Activated T-helper 1 cell treated with anti-CD3 and anti-CD28 coated beads, Interleukin-12 subunit alpha, Interleukin-12 subunit beta, Interleukin-2, Interleukin-4 antibody, amounts not matched to agents 30 ng/mL and 10 ng/mL and 1 ng/mL, durations not matched to agents 14 hours and 24 hours and 36 hours (primary cell): ENCODE results near the gene ATP8A2. TPM values are rescaled to one million over a fixed set of nuclear protein-coding genes. Genes with fewer than 3 reads are reported as not detected.

Experiments
- DNase-seq: peaks from one replicate; pipeline ENCODE4 v3.0.0; 2021; ENCODE audit warnings: low spot score
- H3K27ac Mint-ChIP-seq: one replicate; pipeline ENCODE4 v1.8.0; 2021; ENCODE audit warnings: mild to moderate bottlenecking, mixed read lengths
- H3K27me3 Mint-ChIP-seq: one replicate; pipeline ENCODE4 v1.8.0; 2022; ENCODE audit warnings: mild to moderate bottlenecking, moderate library complexity, mixed read lengths; ENCODE audit not compliant: insufficient read depth
- H3K36me3 Mint-ChIP-seq: one replicate; pipeline ENCODE4 v1.8.0; 2021; ENCODE audit warnings: low read depth, mixed read lengths
- H3K4me1 Mint-ChIP-seq: one replicate; pipeline ENCODE4 v1.8.0; 2021; ENCODE audit warnings: low read depth, mixed read lengths
- H3K4me3 Mint-ChIP-seq: one replicate; pipeline ENCODE4 v1.8.0; 2021; ENCODE audit warnings: mild to moderate bottlenecking, moderate library complexity, mixed read lengths
- H3K9me3 Mint-ChIP-seq: one replicate; pipeline ENCODE4 v1.8.0; 2021; ENCODE audit warnings: mixed read lengths
- intact Hi-C: fragments of 100-400 bp; cut with micrococcal nuclease; formaldehyde crosslinking; loops from one replicate; pipeline ENCODE4 v1.15.1; 2024
- total RNA-seq: library from RNA; stranded (reverse); gene quantifications from 2 replicates; pipeline ENCODE4 v1.2.3, GENCODE V29; 2022

ATP8A2 gene
- total RNA-seq, 1 donor from 2014 or later: 0.52 TPM

GRCh38 chr13:25847145-25847544 is 475.4 kb downstream of the ATP8A2 start:
- Mint-ChIP-seq H3K4me1 (peaks cover 62% of the 10 kb centered on the region), H3K27ac (peak overlapping the region; percentile 79), H3K4me3 (peak overlapping the region; percentile 54), H3K9me3 (peaks cover 1% of the 10 kb centered on the region), H3K36me3 (peaks cover 3% of the 10 kb centered on the region), H3K27me3 (peaks cover 5% of the 10 kb centered on the region)
- DNase-seq: peak; percentile 12
- intact Hi-C loops: loop anchor here (1.0 to 5.0 kb wide), 5 partner anchors 26 to 205 kb away; partner anchors contain the start of gene SHISA2

- Mint-ChIP-seq H3K27ac (peak overlapping the region; percentile 79), H3K36me3 (peaks cover 3% of the 10 kb centered on the region), H3K4me1 (peaks cover 62% of the 10 kb centered on the region), H3K27me3 (peaks cover 2% of the 10 kb centered on the region), H3K9me3 (no peaks in the 10 kb centered on the region), H3K4me3 (peak overlapping the region; percentile 45)
- no peak for DNase-seq
- intact Hi-C loops: loop anchor here (1.0 to 5.0 kb wide), 5 partner anchors 25 to 204 kb away; partner anchors contain the start of gene SHISA2
Observed at GRCh38 chr13:25847635-25848626, 476.2 kb downstream of the ATP8A2 start.

GRCh38 chr13:25848812-25849745 is 477.3 kb downstream of the ATP8A2 start:
- Mint-ChIP-seq H3K4me3 (no peak overlapping the region), H3K4me1 (peaks cover 62% of the 10 kb centered on the region), H3K9me3 (no peaks in the 10 kb centered on the region), H3K27ac (no peak overlapping the region), H3K27me3 (no peaks in the 10 kb centered on the region), H3K36me3 (peaks cover 3% of the 10 kb centered on the region)
- no peak for DNase-seq
- intact Hi-C loops: loop anchor here (5.0 kb wide), 1 partner anchor 203 kb away; the partner anchor contains the start of gene SHISA2

GRCh38 chr13:25857830-25858229 is 486.1 kb downstream of the ATP8A2 start:
- peaks cover 10% of the 10 kb centered on the region for H3K27me3 Mint-ChIP-seq
- peaks cover 5% of the 10 kb centered on the region for H3K4me1 Mint-ChIP-seq
- no peak overlapping the region for H3K27ac Mint-ChIP-seq
- peaks cover 1% of the 10 kb centered on the region for H3K36me3 Mint-ChIP-seq
- intact Hi-C loops: no loop called here
- H3K4me3 Mint-ChIP-seq: no peak overlapping the region
- no peaks in the 10 kb centered on the region for H3K9me3 Mint-ChIP-seq
- no peak for DNase-seq

GRCh38 chr13:25859528-25859927 is 487.8 kb downstream of the ATP8A2 start:
- peaks cover 5% of the 10 kb centered on the region for H3K4me1 Mint-ChIP-seq
- no peaks in the 10 kb centered on the region for H3K9me3 Mint-ChIP-seq
- no peak for DNase-seq
- no peak overlapping the region for H3K4me3 Mint-ChIP-seq
- peaks cover 10% of the 10 kb centered on the region for H3K27me3 Mint-ChIP-seq
- H3K36me3 Mint-ChIP-seq: peaks cover 1% of the 10 kb centered on the region
- intact Hi-C loops: no loop called here
- H3K27ac Mint-ChIP-seq: no peak overlapping the region

- no peaks in the 10 kb centered on the region for H3K9me3 Mint-ChIP-seq
- no peak overlapping the region for H3K4me3 Mint-ChIP-seq
- intact Hi-C loops: no loop called here
- peaks cover 10% of the 10 kb centered on the region for H3K27me3 Mint-ChIP-seq
- no peak overlapping the region for H3K27ac Mint-ChIP-seq
- H3K4me1 Mint-ChIP-seq: peaks cover 5% of the 10 kb centered on the region
- no peak for DNase-seq
- peaks cover 1% of the 10 kb centered on the region for H3K36me3 Mint-ChIP-seq
Observed at GRCh38 chr13:25860265-25860664, 488.5 kb downstream of the ATP8A2 start.

GRCh38 chr13:25860862-25861261 is 489.1 kb downstream of the ATP8A2 start:
- Mint-ChIP-seq H3K4me3 (no peak overlapping the region), H3K36me3 (peaks cover 1% of the 10 kb centered on the region), H3K27me3 (peaks cover 8% of the 10 kb centered on the region), H3K9me3 (no peaks in the 10 kb centered on the region), H3K4me1 (peaks cover 5% of the 10 kb centered on the region), H3K27ac (no peak overlapping the region)
- intact Hi-C loops: no loop called here
- no peak for DNase-seq

- no peak overlapping the region for H3K4me3 Mint-ChIP-seq
- intact Hi-C loops: no loop called here
- H3K9me3 Mint-ChIP-seq: no peaks in the 10 kb centered on the region
- H3K4me1 Mint-ChIP-seq: peaks cover 5% of the 10 kb centered on the region
- DNase-seq: no peak
- H3K27me3 Mint-ChIP-seq: peaks cover 5% of the 10 kb centered on the region
- no peak overlapping the region for H3K27ac Mint-ChIP-seq
- no peaks in the 10 kb centered on the region for H3K36me3 Mint-ChIP-seq
Observed at GRCh38 chr13:25862156-25862555, 490.4 kb downstream of the ATP8A2 start.

GRCh38 chr13:25864116-25864515 is 492.3 kb downstream of the ATP8A2 start:
- Mint-ChIP-seq H3K9me3 (no peaks in the 10 kb centered on the region), H3K4me3 (no peak overlapping the region), H3K36me3 (no peaks in the 10 kb centered on the region), H3K4me1 (peaks cover 11% of the 10 kb centered on the region), H3K27ac (no peak overlapping the region), H3K27me3 (peaks cover 4% of the 10 kb centered on the region)
- intact Hi-C loops: no loop called here
- no peak for DNase-seq

- Mint-ChIP-seq H3K9me3 (no peaks in the 10 kb centered on the region), H3K4me1 (peaks cover 11% of the 10 kb centered on the region), H3K27me3 (peaks cover 4% of the 10 kb centered on the region), H3K27ac (no peak overlapping the region), H3K36me3 (no peaks in the 10 kb centered on the region), H3K4me3 (no peak overlapping the region)
- intact Hi-C loops: no loop called here
- DNase-seq: no peak
Observed at GRCh38 chr13:25864936-25865335, 493.2 kb downstream of the ATP8A2 start.

- Mint-ChIP-seq H3K27ac (no peak overlapping the region), H3K36me3 (no peaks in the 10 kb centered on the region), H3K27me3 (peaks cover 4% of the 10 kb centered on the region), H3K4me1 (peaks cover 9% of the 10 kb centered on the region), H3K9me3 (no peaks in the 10 kb centered on the region), H3K4me3 (no peak overlapping the region)
- intact Hi-C loops: no loop called here
- no peak for DNase-seq
Observed at GRCh38 chr13:25865391-25865790, 493.6 kb downstream of the ATP8A2 start.

GRCh38 chr13:25867038-25867437 is 495.3 kb downstream of the ATP8A2 start:
- H3K36me3 Mint-ChIP-seq: no peaks in the 10 kb centered on the region
- H3K27me3 Mint-ChIP-seq: peaks cover 4% of the 10 kb centered on the region
- intact Hi-C loops: no loop called here
- no peak overlapping the region for H3K27ac Mint-ChIP-seq
- DNase-seq: no peak
- H3K4me3 Mint-ChIP-seq: no peak overlapping the region
- H3K9me3 Mint-ChIP-seq: no peaks in the 10 kb centered on the region
- peaks cover 21% of the 10 kb centered on the region for H3K4me1 Mint-ChIP-seq
